HTERT RPE-1 (cell line): ENCODE results near the gene ACBD7.

ENCODE experiments used
- in situ Hi-C: fragments of 300-500 bp; cut with MboI; formaldehyde crosslinking; loops from 4 replicates; pipeline ENCODE4 v1.14.3; 2020; ENCODE audit warnings: low sequenced_read_pairs

The ACBD7 gene

DNA sequence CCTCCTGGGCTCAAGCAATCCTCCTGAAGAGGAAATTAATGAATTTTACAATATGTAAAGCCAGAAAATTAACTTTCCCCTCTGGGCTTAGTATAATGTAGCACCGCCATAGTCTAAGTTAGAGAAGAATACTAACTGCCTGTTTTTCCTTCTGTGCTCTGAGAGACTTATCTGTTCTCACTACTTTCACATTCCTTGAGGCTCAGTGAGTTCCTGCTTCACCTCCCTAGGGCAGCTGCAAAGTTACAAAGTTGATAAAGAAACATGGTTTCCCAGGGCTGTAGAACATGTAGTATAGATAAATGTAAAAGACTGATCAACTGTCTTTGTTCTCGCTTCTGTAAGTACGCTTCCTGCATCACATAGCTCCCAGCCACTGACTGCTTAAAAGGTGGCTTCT is 60.8 kb downstream of the ACBD7 start:
- in situ Hi-C loops, result no loop called here
